GDM1 (cell line): Measurements from ENCODE around the gene PPP6R3.
"Not testable (repeated sequence)": the region's sequence is repeated elsewhere in the genome, so short reads cannot be mapped to it uniquely, and the experiment has no call there.

Experiments used
- DNase-seq: peaks from one replicate; lab custom pipeline; 2025; lab: John Stamatoyannopoulos, UW

The PPP6R3 gene

GRCh38 chr11:68460741-68461574, at the start of gene PPP6R3:
Gene PPP6R3, plus strand, starts transcription at chr11:68460752. Its CDS starts 76,913 bp downstream, at chr11:68537665.
- DNase-seq: no peak

DNA sequence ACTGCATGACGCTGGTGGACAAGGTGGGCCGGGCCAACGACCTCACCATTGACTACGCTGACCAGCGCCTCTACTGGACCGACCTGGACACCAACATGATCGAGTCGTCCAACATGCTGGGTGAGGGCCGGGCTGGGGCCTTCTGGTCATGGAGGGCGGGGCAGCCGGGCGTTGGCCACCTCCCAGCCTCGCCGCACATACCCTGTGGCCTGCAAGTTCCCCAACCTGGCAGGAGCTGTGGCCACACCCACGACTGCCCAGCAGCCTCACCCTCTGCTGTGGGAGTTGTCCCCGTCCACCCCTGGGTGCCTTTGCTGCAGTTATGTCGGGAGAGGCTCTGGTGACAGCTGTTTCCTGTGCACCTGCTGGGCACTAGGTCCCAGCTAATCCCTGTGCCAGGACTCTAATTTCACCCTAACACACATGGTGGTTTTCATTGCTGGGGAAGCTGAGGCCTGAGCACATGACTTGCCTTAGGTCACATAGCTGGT, 49.0 kb upstream of the PPP6R3 start:
- no peak for DNase-seq

DNA sequence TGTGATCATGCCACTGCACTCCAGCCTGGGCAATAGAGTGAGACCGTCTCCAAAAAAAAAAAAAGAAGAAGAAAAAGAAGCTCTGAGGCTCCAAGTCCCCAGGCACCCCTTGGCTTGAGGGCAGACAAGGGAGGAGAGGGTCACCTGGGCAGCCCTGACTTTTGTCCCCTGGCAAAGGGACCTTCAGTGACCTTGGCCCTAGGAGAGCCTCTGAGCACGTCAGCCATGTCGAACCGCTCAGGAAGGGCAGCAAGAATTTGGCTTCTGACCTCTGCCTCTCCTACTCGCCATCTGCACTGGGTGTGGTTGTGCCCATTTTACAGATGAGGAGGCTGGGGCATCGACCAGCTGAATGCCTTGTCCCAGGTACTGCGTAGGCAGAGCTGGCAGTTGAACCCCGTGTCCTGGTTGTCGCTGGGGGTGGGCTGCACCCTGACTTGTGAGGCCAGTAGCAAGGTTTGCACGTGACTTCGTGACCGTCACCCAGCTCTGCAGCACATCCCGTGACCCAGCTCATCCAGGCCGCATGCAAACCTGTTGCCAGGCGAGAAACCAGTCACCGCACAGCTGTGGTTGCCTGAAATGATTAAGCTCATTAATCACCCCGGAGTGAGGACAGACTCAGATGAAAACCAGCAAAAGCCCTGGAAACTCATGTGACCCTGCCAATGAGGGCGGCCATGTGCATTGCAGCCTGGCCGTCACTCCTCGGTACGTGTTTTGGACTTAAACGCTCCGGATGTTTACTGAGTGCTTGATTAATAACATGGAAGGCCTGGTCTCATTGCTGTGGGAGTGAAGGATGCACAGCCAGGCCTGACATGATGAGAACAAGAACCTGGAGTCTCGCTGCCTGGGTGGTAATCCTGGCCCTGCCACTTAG, 47.7 kb upstream of the PPP6R3 start:
- no peak for DNase-seq

DNA sequence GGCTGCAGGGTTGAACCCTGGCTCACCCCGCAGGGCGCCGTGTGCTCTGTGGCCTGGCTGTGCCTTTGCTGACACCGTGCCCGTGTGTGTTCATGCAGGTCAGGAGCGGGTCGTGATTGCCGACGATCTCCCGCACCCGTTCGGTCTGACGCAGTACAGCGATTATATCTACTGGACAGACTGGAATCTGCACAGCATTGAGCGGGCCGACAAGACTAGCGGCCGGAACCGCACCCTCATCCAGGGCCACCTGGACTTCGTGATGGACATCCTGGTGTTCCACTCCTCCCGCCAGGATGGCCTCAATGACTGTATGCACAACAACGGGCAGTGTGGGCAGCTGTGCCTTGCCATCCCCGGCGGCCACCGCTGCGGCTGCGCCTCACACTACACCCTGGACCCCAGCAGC, 47.0 kb upstream of the PPP6R3 start:
- no peak for DNase-seq

GRCh38 chr11:68414496-68415221, 45.9 kb upstream of the PPP6R3 start:
- DNase-seq: no peak

GRCh38 chr11:68416070-68416578, 44.4 kb upstream of the PPP6R3 start:
- DNase-seq: no peak

GRCh38 chr11:68418648-68419047, 41.9 kb upstream of the PPP6R3 start:
- no peak for DNase-seq

DNA sequence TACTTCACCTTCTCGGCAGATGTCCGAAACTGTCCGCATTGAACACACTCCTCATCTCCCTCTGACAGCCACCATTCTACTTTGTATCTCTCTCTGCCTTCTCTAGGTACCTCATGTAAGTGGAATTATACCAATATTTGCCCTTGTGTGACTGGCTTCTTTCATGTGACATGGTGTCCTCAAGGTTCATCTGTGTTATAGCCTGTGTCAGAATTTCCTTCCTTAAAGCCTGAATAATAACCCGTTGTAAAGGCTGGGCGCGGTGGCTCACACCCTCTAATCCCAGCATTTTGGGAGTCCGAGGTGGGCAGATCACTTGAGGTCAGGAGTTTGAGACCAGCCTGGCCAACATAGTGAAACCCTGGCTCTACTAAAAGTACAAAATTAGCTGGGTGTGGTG, 40.4 kb upstream of the PPP6R3 start:
- no peak for DNase-seq

- no peak for DNase-seq
These were observed 37.1 kb upstream of the PPP6R3 start for GRCh38 chr11:68423481-68423880.

- no peak for DNase-seq
These were observed 36.4 kb upstream of the PPP6R3 start for GRCh38 chr11:68424101-68424632.

- no peak for DNase-seq
These were observed 35.3 kb upstream of the PPP6R3 start for GRCh38 chr11:68424981-68425865.

DNA sequence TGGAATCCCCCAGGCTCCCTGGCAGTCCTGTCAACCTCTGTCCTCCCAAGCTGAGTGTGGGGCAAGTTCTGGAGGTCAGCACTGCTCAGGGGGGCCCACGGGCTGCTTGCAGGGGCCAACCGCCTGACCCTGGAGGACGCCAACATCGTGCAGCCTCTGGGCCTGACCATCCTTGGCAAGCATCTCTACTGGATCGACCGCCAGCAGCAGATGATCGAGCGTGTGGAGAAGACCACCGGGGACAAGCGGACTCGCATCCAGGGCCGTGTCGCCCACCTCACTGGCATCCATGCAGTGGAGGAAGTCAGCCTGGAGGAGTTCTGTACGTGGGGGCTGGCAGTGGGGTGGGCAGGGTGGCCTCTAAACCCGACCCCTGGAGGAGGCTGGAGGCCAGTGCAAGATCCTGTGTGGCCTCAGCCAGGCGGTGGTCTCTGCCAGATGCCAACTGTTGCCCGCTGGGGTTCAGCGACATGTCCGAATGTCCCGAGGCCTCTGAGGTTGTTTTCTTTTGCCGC, 34.6 kb upstream of the PPP6R3 start:
- no peak for DNase-seq

DNA sequence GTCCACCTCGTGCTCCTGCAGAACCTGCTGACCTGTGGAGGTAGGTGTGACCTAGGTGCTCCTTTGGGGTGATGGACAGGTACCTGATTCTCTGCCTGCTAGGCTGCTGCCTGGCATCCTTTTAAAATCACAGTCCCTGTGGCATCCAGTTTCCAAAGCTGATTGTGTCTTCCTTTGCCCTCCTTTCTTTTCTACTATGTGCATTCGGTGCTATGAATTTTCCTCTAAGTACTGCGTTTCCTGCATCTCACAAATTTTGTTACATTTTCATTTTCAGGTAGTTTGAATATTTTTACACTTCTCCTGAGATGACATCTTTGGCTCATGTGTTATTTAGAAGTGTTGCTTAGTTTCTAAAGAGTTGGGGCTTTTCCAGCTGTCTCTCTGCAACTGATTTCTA, 30.9 kb upstream of the PPP6R3 start:
- no peak for DNase-seq

- DNase-seq: no peak
These were observed 30.2 kb upstream of the PPP6R3 start for GRCh38 chr11:68430384-68430783.

DNA sequence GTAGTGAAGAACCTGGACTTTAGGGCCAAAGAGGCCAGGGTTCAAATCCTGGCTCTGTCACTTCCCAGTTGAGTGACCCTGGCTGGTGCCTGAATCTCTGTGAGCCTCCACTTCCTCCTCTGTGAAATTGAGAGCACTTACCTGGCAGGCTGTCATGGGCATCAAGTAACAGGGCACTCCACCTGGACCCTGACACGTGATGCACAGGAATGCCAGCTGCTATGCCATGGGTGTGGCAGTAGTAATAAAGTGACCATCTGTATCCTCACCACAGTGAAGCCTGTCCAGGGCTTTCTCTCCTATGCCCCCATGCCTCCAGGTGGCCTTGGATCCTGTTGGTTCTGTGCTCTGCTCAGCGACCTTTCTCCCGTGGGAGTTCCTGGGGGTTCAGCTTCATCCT, 29.8 kb upstream of the PPP6R3 start:
- no peak for DNase-seq

DNA sequence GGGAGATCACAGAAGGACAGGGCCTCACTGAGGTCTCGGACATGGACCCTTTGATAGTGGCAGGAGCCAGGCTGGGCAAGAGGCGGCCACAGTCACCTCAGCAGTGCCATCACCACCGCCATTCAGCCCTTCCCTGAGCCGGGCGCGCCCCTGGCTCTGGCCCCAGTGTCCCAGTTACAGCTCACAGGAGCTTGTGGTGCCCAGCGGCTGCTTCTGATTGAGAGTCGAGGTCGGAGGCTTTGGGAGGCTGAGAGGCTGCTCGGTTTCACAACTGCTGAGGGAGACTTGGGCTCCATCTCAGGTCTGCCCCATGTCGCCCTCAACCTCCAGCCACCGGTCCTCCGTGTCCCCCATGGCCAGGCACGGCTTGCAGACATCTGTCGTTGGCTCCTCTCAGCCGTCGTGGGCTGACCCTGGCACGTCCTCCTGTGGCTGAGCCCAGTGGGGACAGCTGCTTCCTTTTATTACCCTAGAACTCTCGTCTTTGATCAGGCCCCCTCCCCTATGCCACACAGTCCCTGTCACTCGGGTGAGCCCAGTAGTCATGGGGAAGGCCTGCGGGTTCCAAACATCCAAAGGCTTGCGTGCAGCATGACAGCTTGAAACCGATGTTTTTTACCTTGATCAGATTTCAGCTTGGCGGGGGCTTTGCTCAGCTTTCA, 28.4 kb upstream of the PPP6R3 start:
- DNase-seq: no peak

- no peak for DNase-seq
These were observed 27.7 kb upstream of the PPP6R3 start for GRCh38 chr11:68432874-68433273.

- DNase-seq: no peak
These were observed 27.0 kb upstream of the PPP6R3 start for GRCh38 chr11:68433541-68433940.

DNA sequence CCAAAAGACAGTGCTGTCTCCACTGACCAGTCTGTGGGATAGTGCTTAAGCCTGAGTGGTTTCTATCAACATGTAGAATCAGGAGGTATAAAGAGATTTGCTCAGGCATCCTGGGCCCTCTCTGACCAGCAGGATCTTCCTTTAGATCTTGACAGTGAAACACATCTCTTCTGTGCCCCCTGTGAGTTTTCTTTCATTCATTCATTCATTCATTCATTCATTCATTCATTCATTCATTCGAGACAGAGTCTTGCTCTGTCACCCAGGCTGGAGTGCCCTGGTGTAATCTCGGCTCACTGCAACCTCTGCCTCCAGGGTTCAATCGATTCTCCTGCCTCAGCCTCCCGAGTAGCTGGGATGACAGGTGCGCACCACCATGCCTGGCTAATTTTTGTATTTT, 26.4 kb upstream of the PPP6R3 start:
- DNase-seq: not testable (repeated sequence)
